Activated CD4-positive, alpha-beta T cell treated with anti-CD3 and anti-CD28 coated beads for 4 hours (primary cell): Measurements from ENCODE around the gene PDIK1L.

ENCODE experiments used
- DNase-seq, 2 donors: peaks; one replicate each; pipeline ENCODE4 v3.0.0-alpha.2; 2020

PDIK1L gene

GRCh38 chr1:26111530-26112406, at the start of gene PDIK1L:
Gene PDIK1L, plus strand, starts transcription at chr1:26111824. Its CDS starts 2,485 bp downstream, at chr1:26114309.
- DNase-seq: peak; percentile 92 to 93

DNA sequence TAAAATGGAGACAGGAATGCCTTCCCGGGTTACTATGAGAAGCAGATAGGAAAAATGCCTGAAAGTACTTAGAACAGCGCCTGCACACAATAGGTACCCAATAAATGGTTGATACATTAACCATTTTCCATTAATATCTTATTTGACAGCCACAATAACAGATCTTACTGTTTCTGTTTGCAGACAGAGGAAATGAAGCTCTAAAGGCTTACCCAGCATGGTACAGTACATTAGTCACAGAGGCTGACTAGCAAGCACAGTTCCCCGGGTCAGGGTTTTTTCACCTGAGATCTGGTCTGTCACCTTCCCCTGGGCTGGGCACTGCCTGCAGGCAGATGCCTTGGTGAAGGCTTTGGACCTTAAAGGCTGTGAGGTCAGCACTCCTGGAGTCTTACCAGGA, 47.1 kb upstream of the PDIK1L start:
- DNase-seq: no peak

DNA sequence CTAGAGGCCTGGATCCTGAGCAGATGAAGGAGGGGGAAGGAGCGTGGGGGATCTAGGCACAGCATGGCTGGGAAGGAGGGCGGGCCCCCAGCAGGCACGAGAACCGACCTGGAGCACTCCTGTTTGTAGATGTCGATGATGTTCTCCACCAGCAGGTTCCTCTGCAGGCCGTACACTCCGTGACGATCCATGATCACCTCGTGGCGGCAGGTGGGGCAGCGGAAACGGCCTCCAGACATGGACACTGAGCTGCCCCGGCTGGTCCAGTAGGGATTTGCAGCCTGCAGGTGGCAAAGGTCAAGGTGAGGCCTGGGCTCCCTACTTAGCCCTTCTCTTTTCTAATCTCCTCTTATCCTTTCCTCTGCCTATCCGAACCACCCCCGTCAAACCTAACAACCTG, 45.5 kb upstream of the PDIK1L start:
- no peak for DNase-seq

DNA sequence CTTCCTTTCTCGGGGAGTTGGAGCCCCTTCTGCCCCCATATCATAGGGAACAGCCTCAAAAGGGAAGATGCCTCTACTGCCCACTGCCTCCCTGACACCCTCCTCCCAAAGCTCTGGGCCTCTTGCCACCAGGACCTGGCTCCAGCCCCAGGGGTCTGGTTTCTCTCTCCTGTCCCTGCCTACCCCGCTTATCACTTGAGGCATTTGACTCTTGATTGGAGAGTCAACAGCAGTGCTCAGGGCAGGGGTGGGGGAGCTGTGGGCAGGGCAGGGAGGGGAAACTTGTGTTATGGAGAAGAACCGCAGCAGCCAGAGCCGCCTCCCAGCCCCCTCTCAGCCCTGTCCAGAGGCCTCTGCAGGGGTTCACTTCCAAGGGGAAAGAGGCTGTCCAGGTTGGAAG, 44.8 kb upstream of the PDIK1L start:
- DNase-seq: no peak

DNA sequence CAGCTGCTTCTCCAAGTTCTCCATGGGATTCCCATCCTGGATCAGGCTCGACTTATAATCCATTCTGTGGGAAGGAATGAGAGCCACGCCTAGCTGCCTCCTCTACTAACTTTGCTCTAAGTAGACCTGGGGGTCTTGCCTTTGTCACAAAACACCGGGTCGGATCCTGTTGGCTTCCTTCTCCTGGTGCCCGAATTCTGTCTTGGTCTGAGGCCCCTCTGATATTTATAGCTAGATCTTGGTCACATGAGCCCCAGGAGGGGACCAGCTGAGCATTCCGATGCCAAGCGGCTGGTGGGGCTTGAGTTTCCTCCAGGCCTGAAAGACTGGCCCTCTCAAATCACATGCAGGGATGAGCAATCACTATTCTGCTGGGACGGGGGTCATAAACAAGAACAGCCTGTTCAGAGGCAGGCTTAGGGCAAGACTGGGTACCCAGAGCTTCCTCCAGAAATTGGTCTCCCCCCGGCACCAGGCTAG, 44.2 kb upstream of the PDIK1L start, which contains the start of gene TRIM63:
TSS of gene TRIM63 (minus strand) at position 199 of the 480 bp plus-strand sequence. CDS start at position 63, 136 bp downstream.
- DNase-seq: no peak

DNA sequence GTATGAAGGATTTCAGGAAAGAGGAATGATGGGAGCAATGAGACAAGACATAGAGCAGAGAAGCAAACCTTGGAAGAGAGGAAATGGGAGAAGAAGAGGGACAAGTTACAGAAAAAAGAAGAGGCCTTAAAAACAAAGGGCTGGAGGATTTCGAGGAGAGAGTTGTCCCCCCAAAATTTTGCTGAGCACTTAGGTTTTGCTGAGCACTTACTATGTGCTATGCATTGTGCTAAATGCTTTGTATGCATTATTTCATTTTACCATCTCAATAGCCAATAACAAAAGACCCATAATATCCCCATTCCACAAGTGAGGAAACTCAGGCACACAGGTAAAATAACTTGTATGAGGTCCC, 41.7 kb upstream of the PDIK1L start:
- no peak for DNase-seq

- no peak for DNase-seq
Measured at GRCh38 chr1:26070296-26070962, 41.2 kb upstream of the PDIK1L start.

DNA sequence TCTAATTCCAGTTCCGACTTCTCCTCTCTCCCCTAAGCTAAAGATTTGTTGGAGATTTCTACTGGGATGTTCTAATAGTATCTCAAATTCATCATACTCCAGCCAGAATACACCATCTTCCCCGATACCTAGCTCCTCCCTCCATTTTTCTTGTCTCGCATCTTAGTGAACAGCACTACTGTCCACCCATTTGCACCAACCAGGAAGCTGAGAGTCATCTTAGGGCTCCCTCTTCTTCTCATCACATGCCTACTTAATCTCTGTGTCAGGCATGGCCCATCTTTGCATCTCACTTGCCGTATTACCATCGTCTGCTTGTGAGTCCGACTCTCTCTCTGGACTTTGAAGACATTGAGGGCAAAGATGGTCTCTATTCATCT, 40.7 kb upstream of the PDIK1L start:
- DNase-seq: no peak

GRCh38 chr1:26072305-26072704, 39.3 kb upstream of the PDIK1L start:
- DNase-seq: no peak

DNA sequence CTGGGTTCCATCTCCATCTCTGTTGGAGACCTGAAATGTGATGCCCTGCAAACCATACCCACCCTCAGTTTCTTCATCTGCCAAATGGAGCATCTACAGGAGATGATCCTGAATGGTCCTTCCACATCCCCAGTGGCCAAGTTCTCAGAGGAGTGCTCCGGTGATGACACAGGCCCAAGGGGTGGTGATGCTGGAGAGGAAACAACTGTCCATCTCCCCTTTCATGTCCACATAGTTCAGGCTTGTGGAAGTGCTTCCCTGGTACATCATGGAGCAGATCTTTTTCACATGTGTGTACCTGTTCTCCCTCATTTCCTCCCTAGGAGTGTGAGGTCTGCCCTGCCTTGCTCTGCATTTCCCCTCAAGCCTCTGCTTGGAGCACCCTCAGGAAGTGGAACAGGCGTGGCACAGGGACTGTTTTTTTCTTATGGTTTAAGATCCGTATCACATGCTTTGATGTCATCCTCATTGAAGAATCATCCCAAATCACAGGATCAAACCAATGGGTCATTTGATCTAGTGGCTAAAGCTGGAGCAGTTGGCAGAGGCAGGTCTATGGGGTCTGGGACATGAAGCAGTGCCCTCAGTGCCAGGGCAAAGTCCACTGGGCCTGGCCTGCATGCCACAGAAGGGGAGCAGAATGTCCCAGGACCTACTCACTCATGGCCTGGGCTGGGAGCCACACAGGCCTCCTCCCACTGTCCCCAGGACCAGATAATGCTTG, 36.0 kb upstream of the PDIK1L start:
- no peak for DNase-seq

GRCh38 chr1:26077524-26077923, 34.1 kb upstream of the PDIK1L start:
- no peak for DNase-seq

GRCh38 chr1:26078286-26079177, 33.1 kb upstream of the PDIK1L start:
- DNase-seq: no peak

- DNase-seq: no peak
Measured at GRCh38 chr1:26079178-26079563, 32.5 kb upstream of the PDIK1L start.

- DNase-seq: no peak
Measured at GRCh38 chr1:26079960-26080814, 31.4 kb upstream of the PDIK1L start.

- DNase-seq: no peak
Measured at GRCh38 chr1:26081267-26082019, 30.2 kb upstream of the PDIK1L start.

DNA sequence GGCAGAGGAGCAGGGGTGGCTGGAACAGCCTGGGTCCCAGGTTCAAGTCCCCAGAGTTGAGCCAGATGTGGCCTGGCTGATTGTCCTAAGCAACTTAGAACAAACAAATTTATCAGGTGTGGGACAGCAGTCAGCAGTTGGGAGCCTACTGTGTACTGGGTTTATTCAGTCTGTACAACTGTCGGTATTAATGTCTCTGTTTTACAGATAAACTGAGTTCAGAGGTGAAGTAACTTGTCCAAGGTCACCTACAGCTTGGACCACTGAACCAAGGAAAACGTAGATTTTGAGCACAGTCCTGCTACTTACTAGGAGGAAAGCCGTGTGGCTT, 29.6 kb upstream of the PDIK1L start:
- DNase-seq: no peak

DNA sequence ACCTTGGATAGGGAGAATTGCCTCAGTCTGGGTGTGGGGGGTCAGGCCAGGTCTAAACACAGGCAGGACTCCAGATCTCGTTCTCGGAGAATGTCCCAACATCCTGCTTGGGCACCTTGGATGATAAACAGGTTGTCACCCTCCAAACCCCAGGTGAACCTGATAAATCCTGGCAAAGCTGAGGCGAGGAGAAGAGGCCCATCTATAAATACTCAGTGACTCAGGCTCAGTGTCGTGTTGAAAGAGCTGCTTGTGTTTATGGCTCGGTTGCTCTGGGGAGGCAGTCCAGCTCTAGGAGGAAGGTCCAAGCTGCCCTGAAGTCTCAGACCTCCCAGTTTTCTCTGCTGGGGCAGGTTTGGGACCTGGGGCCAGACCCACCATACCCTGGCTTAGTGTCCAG, 28.4 kb upstream of the PDIK1L start:
- DNase-seq: no peak

DNA sequence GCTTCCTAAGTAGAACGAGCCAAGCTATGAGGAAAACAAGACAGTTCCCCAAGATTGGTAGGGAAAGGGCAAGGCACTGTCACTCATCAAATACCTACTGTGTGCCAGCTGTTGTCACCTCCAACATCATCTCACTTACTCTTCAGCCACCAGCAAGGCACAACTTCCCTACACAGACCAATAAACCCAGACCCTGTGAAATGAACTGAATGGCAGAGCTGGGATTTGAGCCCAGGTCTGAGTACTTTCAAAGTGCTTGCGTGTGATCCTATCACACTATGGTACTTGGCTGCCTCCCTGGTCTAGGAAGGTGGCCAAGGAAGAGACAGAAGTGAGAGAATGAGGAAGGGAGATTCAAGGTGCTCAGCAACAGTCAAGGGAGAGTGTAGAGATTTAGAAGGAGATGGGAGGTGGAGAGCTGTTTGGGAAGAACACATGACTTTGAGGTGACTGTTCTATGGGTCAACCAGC, 27.5 kb upstream of the PDIK1L start:
- DNase-seq: no peak

GRCh38 chr1:26084844-26085243, 26.8 kb upstream of the PDIK1L start:
- DNase-seq: no peak

GRCh38 chr1:26089125-26089524, 22.5 kb upstream of the PDIK1L start:
- no peak for DNase-seq

GRCh38 chr1:26090893-26091292, 20.7 kb upstream of the PDIK1L start:
- DNase-seq: no peak
